Activated T-cell treated with anti-CD3 and anti-CD28 coated beads for 48 hours (primary cell): ENCODE data around the gene PCNX2.

Experiments used
- DNase-seq: peaks from one replicate; pipeline ENCODE4 v3.0.0-alpha.2; 2020; ENCODE audit warnings: low read depth

Gene PCNX2

GRCh38 chr1:233057836-233058235 lies 237.7 kb downstream of the PCNX2 start:
- DNase-seq = no peak

GRCh38 chr1:233055879-233056641 lies 239.5 kb downstream of the PCNX2 start:
- no peak for DNase-seq

GRCh38 chr1:233045588-233045987 lies 249.9 kb downstream of the PCNX2 start:
- no peak for DNase-seq

- DNase-seq = no peak
Measured at GRCh38 chr1:233042834-233043233, 252.7 kb downstream of the PCNX2 start.

- DNase-seq = no peak
Measured at GRCh38 chr1:233040494-233040893, 255.0 kb downstream of the PCNX2 start.

GRCh38 chr1:233038581-233038980 lies 256.9 kb downstream of the PCNX2 start:
- DNase-seq = no peak

GRCh38 chr1:233037843-233038242 lies 257.7 kb downstream of the PCNX2 start:
- no peak for DNase-seq

- no peak for DNase-seq
Measured at GRCh38 chr1:233034836-233035235, 260.7 kb downstream of the PCNX2 start.

GRCh38 chr1:233033361-233033760 lies 262.2 kb downstream of the PCNX2 start:
- no peak for DNase-seq

GRCh38 chr1:233032916-233033315 lies 262.6 kb downstream of the PCNX2 start:
- no peak for DNase-seq

GRCh38 chr1:233031521-233031920 lies 264.0 kb downstream of the PCNX2 start:
- no peak for DNase-seq

GRCh38 chr1:233027046-233027445 lies 268.5 kb downstream of the PCNX2 start:
- no peak for DNase-seq

GRCh38 chr1:233025567-233025966 lies 270.0 kb downstream of the PCNX2 start:
- no peak for DNase-seq

GRCh38 chr1:233025157-233025556 lies 270.4 kb downstream of the PCNX2 start:
- DNase-seq = no peak

GRCh38 chr1:233024199-233024598 lies 271.3 kb downstream of the PCNX2 start:
- no peak for DNase-seq

- DNase-seq = no peak
Measured at GRCh38 chr1:233022246-233022645, 273.3 kb downstream of the PCNX2 start.

GRCh38 chr1:233020426-233020825 lies 275.1 kb downstream of the PCNX2 start:
- no peak for DNase-seq

GRCh38 chr1:233019778-233020325 lies 275.7 kb downstream of the PCNX2 start:
- DNase-seq = no peak

GRCh38 chr1:233019083-233019482 lies 276.4 kb downstream of the PCNX2 start:
- no peak for DNase-seq

GRCh38 chr1:233016798-233017197 lies 278.7 kb downstream of the PCNX2 start:
- DNase-seq = no peak

- no peak for DNase-seq
Measured at GRCh38 chr1:233015965-233016364, 279.6 kb downstream of the PCNX2 start.

GRCh38 chr1:233012021-233012420 lies 283.5 kb downstream of the PCNX2 start:
- DNase-seq = no peak

GRCh38 chr1:233010146-233010545 lies 285.4 kb downstream of the PCNX2 start:
- no peak for DNase-seq

GRCh38 chr1:233006541-233006973 lies 289.0 kb downstream of the PCNX2 start:
- DNase-seq = no peak
